Measurements from ENCODE around the gene FLRT1. TPM values are rescaled to one million over a fixed set of nuclear protein-coding genes. Genes with fewer than 3 reads are reported as not detected.

FLRT1 gene
- total and polyA plus RNA-seq, 2 experiments from 2014 or later = 0.76 to 1.1 TPM

DNA sequence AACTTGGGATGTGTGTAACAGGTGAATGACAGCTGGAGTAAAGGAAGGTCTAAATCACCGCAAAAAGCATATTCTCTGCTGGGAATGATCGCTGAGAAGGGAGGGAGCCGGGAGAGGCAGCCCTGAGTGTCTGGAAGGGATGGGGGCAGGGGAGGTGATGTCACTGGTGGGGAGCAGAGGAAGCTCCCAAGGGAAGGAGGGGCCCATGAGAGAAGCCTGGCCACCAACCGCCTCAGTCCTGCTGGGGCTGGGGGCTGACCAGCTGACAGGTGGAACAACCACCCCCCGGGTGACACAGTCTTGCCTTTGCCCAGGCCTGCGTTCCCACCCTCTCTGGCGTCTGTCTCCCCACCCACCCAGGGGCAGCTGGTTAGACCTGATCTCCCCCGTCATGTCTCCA lies 6.0 kb upstream of the FLRT1 start (continued):
- TF ChIP-seq, protein P1, sequence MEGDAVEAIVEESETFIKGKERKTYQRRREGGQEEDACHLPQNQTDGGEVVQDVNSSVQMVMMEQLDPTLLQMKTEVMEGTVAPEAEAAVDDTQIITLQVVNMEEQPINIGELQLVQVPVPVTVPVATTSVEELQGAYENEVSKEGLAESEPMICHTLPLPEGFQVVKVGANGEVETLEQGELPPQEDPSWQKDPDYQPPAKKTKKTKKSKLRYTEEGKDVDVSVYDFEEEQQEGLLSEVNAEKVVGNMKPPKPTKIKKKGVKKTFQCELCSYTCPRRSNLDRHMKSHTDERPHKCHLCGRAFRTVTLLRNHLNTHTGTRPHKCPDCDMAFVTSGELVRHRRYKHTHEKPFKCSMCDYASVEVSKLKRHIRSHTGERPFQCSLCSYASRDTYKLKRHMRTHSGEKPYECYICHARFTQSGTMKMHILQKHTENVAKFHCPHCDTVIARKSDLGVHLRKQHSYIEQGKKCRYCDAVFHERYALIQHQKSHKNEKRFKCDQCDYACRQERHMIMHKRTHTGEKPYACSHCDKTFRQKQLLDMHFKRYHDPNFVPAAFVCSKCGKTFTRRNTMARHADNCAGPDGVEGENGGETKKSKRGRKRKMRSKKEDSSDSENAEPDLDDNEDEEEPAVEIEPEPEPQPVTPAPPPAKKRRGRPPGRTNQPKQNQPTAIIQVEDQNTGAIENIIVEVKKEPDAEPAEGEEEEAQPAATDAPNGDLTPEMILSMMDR (conservative IDR thresholded peaks at IDR 0.05; ENCODE audit: low read depth in 2 of 2) = no peak
- no peak for TF ChIP-seq EZH2phosphoT487 (IDR thresholded peaks at IDR 0.05; ENCODE audit: unreplicated experiment)
- TF ChIP-seq CREB1 (CRISPR knock-in tag; IDR thresholded peaks at IDR 0.05; ENCODE audit: low read depth) = no peak
- TF ChIP-seq ETS1 (IDR thresholded peaks at IDR 0.05) = no peak
- TF ChIP-seq POLR2AphosphoS5 (IDR thresholded peaks at IDR 0.05; ENCODE audit: low read depth) = no peak
- no peak for TF ChIP-seq EZH2 (IDR thresholded peaks at IDR 0.05; ENCODE audit: low read depth, unreplicated experiment)
- no peak for TF ChIP-seq JUNB (IDR thresholded peaks at IDR 0.05; ENCODE audit: unreplicated experiment)
- no peak for TF ChIP-seq ZNF114 (CRISPR knock-in tag; IDR thresholded peaks at IDR 0.05)

DNA sequence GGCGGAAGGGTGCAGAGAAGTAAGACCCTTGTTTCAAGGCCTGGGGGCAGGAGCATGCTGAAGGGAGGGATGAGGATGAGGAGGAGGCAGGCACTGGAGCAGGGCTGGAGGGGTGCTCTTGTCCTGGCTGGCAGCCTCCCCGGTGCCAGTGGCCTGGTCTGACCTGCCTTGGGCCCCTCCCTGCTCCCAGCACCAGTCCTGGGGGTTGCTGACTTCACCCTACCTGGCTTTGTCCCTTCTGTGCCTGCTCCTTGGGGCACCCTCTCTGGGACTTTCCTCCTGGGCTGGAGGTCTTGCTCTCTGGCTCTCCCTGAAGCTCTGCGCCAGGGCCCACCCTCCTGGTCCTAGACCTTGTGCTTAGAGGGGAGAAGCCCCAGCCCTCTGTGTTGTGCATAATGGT lies 4.7 kb upstream of the FLRT1 start:
- no peak overlapping the region for H3K27ac ChIP-seq (ENCODE audit: low read depth)
- ATAC-seq = no peak
- no peaks in the 10 kb centered on the region for H3K79me2 ChIP-seq (replicated peaks; ENCODE audit: insufficient read depth)
- Mint-ChIP-seq H3K9me3 (peaks cover 3% of the 10 kb centered on the region; the same call in 2 of the 3 replicates), H3K27ac (no peak overlapping the region), H3K4me3 (no peak overlapping the region), H3K36me3 (ENCODE audit: low read depth) (peaks cover 4% of the 10 kb centered on the region; the same call in 1 of the 3 replicates), H3K27me3 (ENCODE audit: insufficient read depth, low read depth, poor library complexity) (peaks cover 73% of the 10 kb centered on the region), H3K4me1 (peaks cover 46% of the 10 kb centered on the region)
- peaks cover 70% of the 10 kb centered on the region for H3K27me3 ChIP-seq (ENCODE audit: insufficient read depth)
- H3K36me3 ChIP-seq (ENCODE audit: insufficient read depth) = no peaks in the 10 kb centered on the region
- no peak overlapping the region for H3K4me2 ChIP-seq
- no peak overlapping the region for H3K4me3 ChIP-seq
- no peak for DNase-seq (ENCODE audit: low spot score)
- no peaks in the 10 kb centered on the region for H3K9me2 ChIP-seq (ENCODE audit: insufficient read depth)
- peaks cover 5% of the 10 kb centered on the region; the same call in 1 of the 2 replicates for H3F3A ChIP-seq (replicated peaks; ENCODE audit: low read depth)
- no peaks in the 10 kb centered on the region; the same call in 1 of the 2 replicates for H4K20me1 ChIP-seq (replicated peaks; ENCODE audit: insufficient read depth)
- no peak for TF ChIP-seq EZH2 (IDR thresholded peaks at IDR 0.05; ENCODE audit: low read depth, unreplicated experiment)
- TF ChIP-seq JUNB (IDR thresholded peaks at IDR 0.05; ENCODE audit: unreplicated experiment) = no peak
- TF ChIP-seq NANOG (IDR thresholded peaks at IDR 0.05; ENCODE audit: borderline replicate concordance) = no peak
- no peak overlapping the region for H2AFZ ChIP-seq
- H3K4me1 ChIP-seq (ENCODE audit: insufficient read depth) = peaks cover 42% of the 10 kb centered on the region

DNA sequence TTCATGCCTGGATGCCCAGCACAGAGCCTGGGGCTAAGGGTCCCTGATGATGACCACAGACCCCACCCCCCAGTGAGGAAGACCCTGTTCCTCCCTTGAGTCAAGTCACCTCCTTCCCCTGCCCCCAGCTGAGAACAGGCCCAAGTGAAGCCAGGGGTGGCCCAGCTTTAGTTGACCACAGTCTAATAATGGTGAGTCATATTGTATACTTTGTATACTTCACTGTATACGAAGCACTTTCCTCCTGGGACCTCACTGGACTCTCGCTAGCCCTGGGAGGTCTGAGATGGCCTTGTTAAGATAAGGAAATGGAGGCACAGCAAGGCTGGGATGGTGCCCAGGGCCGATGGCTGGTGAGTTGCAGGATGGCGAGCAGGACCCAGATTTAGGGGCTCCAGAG lies 3.7 kb upstream of the FLRT1 start:
- Mint-ChIP-seq H3K4me3 (no peak overlapping the region), H3K27me3 (ENCODE audit: insufficient read depth, low read depth, poor library complexity) (peaks cover 69% of the 10 kb centered on the region), H3K27ac (no peak overlapping the region), H3K4me1 (peaks cover 38% of the 10 kb centered on the region), H3K36me3 (ENCODE audit: low read depth) (no peaks in the 10 kb centered on the region), H3K9me3 (peaks cover 3% of the 10 kb centered on the region; the same call in 2 of the 3 replicates)
- Histone ChIP-seq H3K4me2 (no peak overlapping the region), H3K9me2 (ENCODE audit: insufficient read depth) (no peaks in the 10 kb centered on the region), H3K27ac (ENCODE audit: low read depth) (no peak overlapping the region), H3K4me3 (no peak overlapping the region), H3K27me3 (ENCODE audit: insufficient read depth) (peaks cover 81% of the 10 kb centered on the region), H3K4me1 (ENCODE audit: insufficient read depth) (peaks cover 38% of the 10 kb centered on the region), H2AFZ (no peak overlapping the region), H3K79me2 (replicated peaks; ENCODE audit: insufficient read depth) (no peaks in the 10 kb centered on the region), H4K20me1 (replicated peaks; ENCODE audit: insufficient read depth) (no peaks in the 10 kb centered on the region; the same call in 1 of the 2 replicates), H3K36me3 (ENCODE audit: insufficient read depth) (no peaks in the 10 kb centered on the region), H3F3A (replicated peaks; ENCODE audit: low read depth) (0 out of 2 replicates have a peak, but pooled peaks cover 7% of the 10 kb centered on the region)
- ATAC-seq (no peak), DNase-seq (ENCODE audit: low spot score) (no peak)
- TF ChIP-seq JUNB (IDR thresholded peaks at IDR 0.05; ENCODE audit: unreplicated experiment) = no peak
- TF ChIP-seq ETS1 (IDR thresholded peaks at IDR 0.05) = no peak
- TF ChIP-seq REST (IDR thresholded peaks at IDR 0.05; ENCODE audit: unreplicated experiment) = no peak
- TF ChIP-seq ZNF331 (CRISPR knock-in tag; IDR thresholded peaks at IDR 0.05; ENCODE audit: low read depth) = no peak
- no peak for TF ChIP-seq STAT1 (IDR thresholded peaks at IDR 0.05; ENCODE audit: unreplicated experiment)
- TF ChIP-seq, protein P1 (conservative IDR thresholded peaks at IDR 0.05; ENCODE audit: low read depth in 2 of 2) = no peak
- no peak for TF ChIP-seq NANOG (IDR thresholded peaks at IDR 0.05; ENCODE audit: borderline replicate concordance)
- no peak for TF ChIP-seq POLR2AphosphoS5 (IDR thresholded peaks at IDR 0.05; ENCODE audit: low read depth)
- TF ChIP-seq ZNF114 (CRISPR knock-in tag; IDR thresholded peaks at IDR 0.05) = no peak
